ENCODE results near the gene PRKG1.

The PRKG1 gene

GRCh38 chr10:52316500-52316899 is 1242.2 kb downstream of the PRKG1 start:
- TF ChIP-seq POLR2AphosphoS5 (IDR thresholded peaks at IDR 0.05; ENCODE audit: low read depth) (no peak), SPI1 (IDR thresholded peaks at IDR 0.05; ENCODE audit: borderline replicate concordance, low read depth) (no peak), GABPA (IDR thresholded peaks at IDR 0.05; ENCODE audit: low read depth) (no peak)
- TF ChIP-seq, protein P1, sequence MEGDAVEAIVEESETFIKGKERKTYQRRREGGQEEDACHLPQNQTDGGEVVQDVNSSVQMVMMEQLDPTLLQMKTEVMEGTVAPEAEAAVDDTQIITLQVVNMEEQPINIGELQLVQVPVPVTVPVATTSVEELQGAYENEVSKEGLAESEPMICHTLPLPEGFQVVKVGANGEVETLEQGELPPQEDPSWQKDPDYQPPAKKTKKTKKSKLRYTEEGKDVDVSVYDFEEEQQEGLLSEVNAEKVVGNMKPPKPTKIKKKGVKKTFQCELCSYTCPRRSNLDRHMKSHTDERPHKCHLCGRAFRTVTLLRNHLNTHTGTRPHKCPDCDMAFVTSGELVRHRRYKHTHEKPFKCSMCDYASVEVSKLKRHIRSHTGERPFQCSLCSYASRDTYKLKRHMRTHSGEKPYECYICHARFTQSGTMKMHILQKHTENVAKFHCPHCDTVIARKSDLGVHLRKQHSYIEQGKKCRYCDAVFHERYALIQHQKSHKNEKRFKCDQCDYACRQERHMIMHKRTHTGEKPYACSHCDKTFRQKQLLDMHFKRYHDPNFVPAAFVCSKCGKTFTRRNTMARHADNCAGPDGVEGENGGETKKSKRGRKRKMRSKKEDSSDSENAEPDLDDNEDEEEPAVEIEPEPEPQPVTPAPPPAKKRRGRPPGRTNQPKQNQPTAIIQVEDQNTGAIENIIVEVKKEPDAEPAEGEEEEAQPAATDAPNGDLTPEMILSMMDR (IDR thresholded peaks at IDR 0.05; ENCODE audit: insufficient read depth, low read length): no peak
- TF ChIP-seq, protein P2, sequence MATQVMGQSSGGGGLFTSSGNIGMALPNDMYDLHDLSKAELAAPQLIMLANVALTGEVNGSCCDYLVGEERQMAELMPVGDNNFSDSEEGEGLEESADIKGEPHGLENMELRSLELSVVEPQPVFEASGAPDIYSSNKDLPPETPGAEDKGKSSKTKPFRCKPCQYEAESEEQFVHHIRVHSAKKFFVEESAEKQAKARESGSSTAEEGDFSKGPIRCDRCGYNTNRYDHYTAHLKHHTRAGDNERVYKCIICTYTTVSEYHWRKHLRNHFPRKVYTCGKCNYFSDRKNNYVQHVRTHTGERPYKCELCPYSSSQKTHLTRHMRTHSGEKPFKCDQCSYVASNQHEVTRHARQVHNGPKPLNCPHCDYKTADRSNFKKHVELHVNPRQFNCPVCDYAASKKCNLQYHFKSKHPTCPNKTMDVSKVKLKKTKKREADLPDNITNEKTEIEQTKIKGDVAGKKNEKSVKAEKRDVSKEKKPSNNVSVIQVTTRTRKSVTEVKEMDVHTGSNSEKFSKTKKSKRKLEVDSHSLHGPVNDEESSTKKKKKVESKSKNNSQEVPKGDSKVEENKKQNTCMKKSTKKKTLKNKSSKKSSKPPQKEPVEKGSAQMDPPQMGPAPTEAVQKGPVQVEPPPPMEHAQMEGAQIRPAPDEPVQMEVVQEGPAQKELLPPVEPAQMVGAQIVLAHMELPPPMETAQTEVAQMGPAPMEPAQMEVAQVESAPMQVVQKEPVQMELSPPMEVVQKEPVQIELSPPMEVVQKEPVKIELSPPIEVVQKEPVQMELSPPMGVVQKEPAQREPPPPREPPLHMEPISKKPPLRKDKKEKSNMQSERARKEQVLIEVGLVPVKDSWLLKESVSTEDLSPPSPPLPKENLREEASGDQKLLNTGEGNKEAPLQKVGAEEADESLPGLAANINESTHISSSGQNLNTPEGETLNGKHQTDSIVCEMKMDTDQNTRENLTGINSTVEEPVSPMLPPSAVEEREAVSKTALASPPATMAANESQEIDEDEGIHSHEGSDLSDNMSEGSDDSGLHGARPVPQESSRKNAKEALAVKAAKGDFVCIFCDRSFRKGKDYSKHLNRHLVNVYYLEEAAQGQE (IDR thresholded peaks at IDR 0.05; ENCODE audit: insufficient replicate concordance, low read depth): no peak
- Histone ChIP-seq H3K27ac (replicated peaks) (no peak overlapping the region), H3K4me3 (replicated peaks; ENCODE audit: insufficient read depth, low read length) (no peak overlapping the region), H3K27me3 (ENCODE audit: insufficient read depth, poor library complexity, severe bottlenecking) (peaks cover 15% of the 10 kb centered on the region)
- no peak for DNase-seq (ENCODE audit: low read depth in 1 of 2, low spot score in 1 of 2)

DNA sequence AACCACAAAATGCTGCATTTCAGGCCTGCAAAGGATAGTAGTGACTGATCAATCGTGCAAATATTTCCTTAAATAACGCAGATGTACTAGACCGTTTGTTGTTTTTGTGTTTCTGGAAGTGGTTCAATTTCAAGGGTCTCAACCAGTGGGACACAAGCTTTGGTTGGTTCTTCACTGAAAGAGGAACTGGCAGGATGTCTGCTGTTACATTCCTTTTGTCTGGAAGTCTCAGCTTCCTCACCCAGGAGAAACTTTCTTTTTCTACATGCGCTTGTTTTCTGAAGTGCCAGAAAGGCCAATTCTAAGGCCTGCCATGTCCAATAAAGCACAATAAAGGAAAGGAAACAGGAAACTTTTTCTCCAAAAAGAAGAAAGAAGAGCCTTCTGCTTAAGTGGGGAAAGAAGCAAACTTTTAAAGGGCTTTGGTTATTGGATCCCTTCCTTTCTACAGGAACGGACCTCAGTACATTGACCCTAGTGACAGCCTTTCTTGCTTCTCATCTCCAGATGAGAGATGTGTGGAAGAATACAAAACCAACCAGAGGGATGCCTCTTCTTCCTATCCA is 1243.9 kb downstream of the PRKG1 start:
- Histone ChIP-seq H3K27ac (replicated peaks) (no peak overlapping the region), H3K4me3 (replicated peaks; ENCODE audit: insufficient read depth, low read length) (no peak overlapping the region), H3K27me3 (ENCODE audit: insufficient read depth, poor library complexity, severe bottlenecking) (peaks cover 15% of the 10 kb centered on the region)
- no peak for TF ChIP-seq SPI1 (IDR thresholded peaks at IDR 0.05; ENCODE audit: borderline replicate concordance, low read depth)
- no peak for TF ChIP-seq GABPA (IDR thresholded peaks at IDR 0.05; ENCODE audit: low read depth)
- TF ChIP-seq, protein P1 (IDR thresholded peaks at IDR 0.05; ENCODE audit: insufficient read depth, low read length): no peak
- TF ChIP-seq, protein P2 (IDR thresholded peaks at IDR 0.05; ENCODE audit: insufficient replicate concordance, low read depth): no peak
- TF ChIP-seq POLR2AphosphoS5 (IDR thresholded peaks at IDR 0.05; ENCODE audit: low read depth): no peak
- no peak for DNase-seq (ENCODE audit: low read depth in 1 of 2, low spot score in 1 of 2)

DNA sequence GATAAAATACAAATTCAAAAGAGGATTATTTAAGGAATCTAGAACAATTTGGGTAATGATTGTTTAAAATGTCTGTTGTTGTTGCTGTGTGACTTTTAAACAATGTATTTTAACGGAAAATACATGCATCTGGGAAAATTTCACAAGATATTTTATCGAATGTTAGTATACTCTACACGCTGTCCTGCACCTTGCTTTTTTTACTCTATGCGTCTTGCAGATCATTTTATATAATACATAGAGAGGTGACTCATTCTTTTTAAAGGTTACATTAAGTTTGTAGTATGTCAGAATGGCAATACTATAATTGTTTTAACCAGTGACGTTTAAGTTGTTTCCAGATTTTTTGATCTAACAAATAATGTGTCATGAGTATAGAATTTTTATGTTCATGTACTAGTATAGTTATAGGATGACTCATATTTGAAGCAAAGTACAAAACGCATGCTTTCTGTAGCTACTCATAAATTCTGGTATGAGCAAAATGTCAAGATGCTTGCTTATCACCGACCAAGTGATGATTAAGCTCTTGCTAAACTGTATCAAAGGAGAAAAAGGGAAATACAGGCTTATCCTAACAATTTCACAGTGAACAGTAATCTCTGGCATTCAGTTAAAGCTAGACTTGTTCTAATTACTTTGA is 1244.7 kb downstream of the PRKG1 start:
- Histone ChIP-seq H3K27me3 (ENCODE audit: insufficient read depth, poor library complexity, severe bottlenecking) (peaks cover 12% of the 10 kb centered on the region), H3K27ac (replicated peaks) (no peak overlapping the region), H3K4me3 (replicated peaks; ENCODE audit: insufficient read depth, low read length) (no peak overlapping the region)
- no peak for DNase-seq (ENCODE audit: low read depth in 1 of 2, low spot score in 1 of 2)
- TF ChIP-seq GABPA (IDR thresholded peaks at IDR 0.05; ENCODE audit: low read depth): no peak
- TF ChIP-seq POLR2AphosphoS5 (IDR thresholded peaks at IDR 0.05; ENCODE audit: low read depth): no peak
- no peak for TF ChIP-seq SPI1 (IDR thresholded peaks at IDR 0.05; ENCODE audit: borderline replicate concordance, low read depth)
- TF ChIP-seq, protein P1 (IDR thresholded peaks at IDR 0.05; ENCODE audit: insufficient read depth, low read length): no peak
- TF ChIP-seq, protein P2 (IDR thresholded peaks at IDR 0.05; ENCODE audit: insufficient replicate concordance, low read depth): no peak

Measured in HL-60 (cell line).